Measurements from ENCODE around the gene AARS1. TPM values are rescaled to one million over a fixed set of nuclear protein-coding genes. Genes with fewer than 3 reads are reported as not detected.

The AARS1 gene
- total and polyA plus RNA-seq, 4 donors = 53.7 to 121 (median 64.0) TPM

- Histone ChIP-seq H3K36me3 (ENCODE audit: control insufficient read depth in 4 of 4, insufficient read depth in 3 of 4, low read depth in 1 of 4, low read length in 3 of 4) (peaks cover 34 to 89% (median 66%) of the 10 kb centered on the region in 4 donors), H3K27ac (ENCODE audit: low read depth in 1 of 2, low read length in 2 of 2) (no peak overlapping the region), H3K9ac (ENCODE audit: low read depth in 1 of 2, low read length in 2 of 2) (no peak overlapping the region), H3K9me3 (ENCODE audit: control insufficient read depth in 4 of 4, low read length in 3 of 4) (no peaks in the 10 kb centered on the region), H3K4me3 (ENCODE audit: low read depth in 1 of 3, low read length in 3 of 3) (no peak overlapping the region), H3K27me3 (ENCODE audit: control insufficient read depth in 4 of 4, insufficient read depth in 4 of 4, low read length in 3 of 4) (no peaks in the 10 kb centered on the region), H3K4me1 (ENCODE audit: control insufficient read depth in 4 of 4, insufficient read depth in 4 of 4, low read length in 3 of 4) (no peaks in the 10 kb centered on the region)
- TF ChIP-seq HNF4A (conservative IDR thresholded peaks at IDR 0.05) (no peak), RAD21 (IDR thresholded peaks at IDR 0.05) (no peak), GABPA (IDR thresholded peaks at IDR 0.05 in 1 of 2, conservative IDR thresholded peaks at IDR 0.05 in 1 of 2) (no peak), HNF4G (IDR thresholded peaks at IDR 0.05) (no peak), FOXA2 (IDR thresholded peaks at IDR 0.05) (no peak), MAX (IDR thresholded peaks at IDR 0.05) (no peak), REST (IDR thresholded peaks at IDR 0.05) (no peak), RXRA (IDR thresholded peaks at IDR 0.05) (no peak), FOXA1 (IDR thresholded peaks at IDR 0.05) (no peak), YY1 (IDR thresholded peaks at IDR 0.05) (no peak)
- 87% methylated on average over 4 of the region's 4 CpGs for WGBS
- no peak for DNase-seq (ENCODE audit: low spot score)
These were observed 31.9 kb downstream of the AARS1 start for GRCh38 chr16:70257391-70257790.

GRCh38 chr16:70255574-70255973 is 33.7 kb downstream of the AARS1 start:
- 87% methylated on average over 9 of the region's 9 CpGs for WGBS
- no peak for DNase-seq (ENCODE audit: low spot score)
- H3K27ac ChIP-seq (ENCODE audit: low read depth in 1 of 2, low read length in 2 of 2) = no peak overlapping the region

More at GRCh38 chr16:70255574-70255973, 33.7 kb downstream of the AARS1 start:
- Histone ChIP-seq H3K9ac (ENCODE audit: low read depth in 1 of 2, low read length in 2 of 2) (no peak overlapping the region), H3K4me1 (ENCODE audit: control insufficient read depth in 4 of 4, insufficient read depth in 4 of 4, low read length in 3 of 4) (peaks cover 0 to 5% (median 4%) of the 10 kb centered on the region in 4 donors), H3K9me3 (ENCODE audit: control insufficient read depth in 4 of 4, low read length in 3 of 4) (no peaks in the 10 kb centered on the region), H3K36me3 (ENCODE audit: control insufficient read depth in 4 of 4, insufficient read depth in 3 of 4, low read depth in 1 of 4, low read length in 3 of 4) (peaks cover 32 to 77% (median 58%) of the 10 kb centered on the region in 4 donors), H3K27me3 (ENCODE audit: control insufficient read depth in 4 of 4, insufficient read depth in 4 of 4, low read length in 3 of 4) (no peaks in the 10 kb centered on the region), H3K4me3 (ENCODE audit: low read depth in 1 of 3, low read length in 3 of 3) (no peak overlapping the region)
- TF ChIP-seq REST (IDR thresholded peaks at IDR 0.05) (no peak), HNF4G (IDR thresholded peaks at IDR 0.05) (no peak), EGR1 (IDR thresholded peaks at IDR 0.05; ENCODE audit: low read depth in 2 of 2) (no peak), NR2F2 (IDR thresholded peaks at IDR 0.05) (no peak), ATF3 (IDR thresholded peaks at IDR 0.05) (no peak), ZBTB33 (IDR thresholded peaks at IDR 0.05) (no peak), RAD21 (IDR thresholded peaks at IDR 0.05) (no peak)
